Gastrocnemius medialis (tissue), 4 donors: ENCODE data around the gene INF2. TPM values are rescaled to one million over a fixed set of nuclear protein-coding genes. Genes with fewer than 3 reads are reported as not detected.

ENCODE experiments used
- ATAC-seq, 2 donors: fragments of 150-250 bp; one replicate each; pipeline ENCODE4 v1.9.1; 2016
- DNase-seq, 2 donors: peaks; one replicate each; pipeline ENCODE4 v3.0.0-alpha.2; 2019
- H3K27ac ChIP-seq, 4 donors: fragments of 200-600 bp; sonication (generic); 1 replicate in 1 of 4; 2 replicates in 3 of 4; pipeline ENCODE4 v1.5.1; 2016 to 2018; ENCODE audit warnings: mild to moderate bottlenecking in 2 of 4, moderate library complexity in 1 of 4
- H3K27me3 ChIP-seq, 3 donors: fragments of 200-600 bp; sonication (generic) in 2 of 3; 1 replicate in 1 of 3; 2 replicates in 2 of 3; pipeline versions ENCODE4 v1.5.1 to v1.6.0; 2016 to 2019; ENCODE audit warnings: mild to moderate bottlenecking in 1 of 3, moderate library complexity in 1 of 3
- H3K36me3 ChIP-seq, 2 donors: fragments of 200-600 bp; sonication (generic) in 1 of 2; one replicate each; pipeline ENCODE4 v1.5.1; 2017 to 2018
- H3K4me1 ChIP-seq, 2 donors: fragments of 200-600 bp; sonication (generic) in 1 of 2; one replicate each; pipeline ENCODE4 v1.5.1; 2016 to 2017; ENCODE audit warnings: mild to moderate bottlenecking in 2 of 2
- H3K4me3 ChIP-seq, 4 donors: fragments of 200-600 bp; sonication (generic) in 3 of 4; 1 replicate in 1 of 4; 2 replicates in 3 of 4; pipeline ENCODE4 v1.5.1; 2016 to 2019; ENCODE audit warnings: mild to moderate bottlenecking in 2 of 4
- H3K9me3 ChIP-seq, 3 donors: fragments of 200-600 bp; sonication (generic) in 2 of 3; 1 replicate in 1 of 3; 2 replicates in 2 of 3; pipeline ENCODE4 v1.5.1; 2016 to 2019
- CTCF ChIP-seq, 5 experiments: fragments of 450-650 bp in 3 of 5; fragments of 200-600 bp in 2 of 5; sonication (generic) in 2 of 5; IDR thresholded peaks in 4 of 5; conservative IDR thresholded peaks in 1 of 5; 1 replicate in 4 of 5; 2 replicates in 1 of 5; pipeline ENCODE4 v1.5.1; 2016 to 2019; ENCODE audit warnings: antibody characterized with exemption in 5 of 5, mild to moderate bottlenecking in 3 of 5, moderate library complexity in 3 of 5
- POLR2A ChIP-seq, 2 donors: fragments of 450-650 bp; IDR thresholded peaks; one replicate each; pipeline ENCODE4 v1.6.1; 2017; ENCODE audit warnings: antibody characterized with exemption in 2 of 2, mild to moderate bottlenecking in 2 of 2, moderate library complexity in 2 of 2
- in situ Hi-C, 4 donors: fragments of 200-750 bp; cut with MboI; loops; one replicate each; pipeline versions ENCODE4 v1.15.0 to v1.8.0; 2017; ENCODE audit warnings: low sequenced_read_pairs in 4 of 4
- intact Hi-C: fragments of 100-400 bp; cut with DNase I; formaldehyde crosslinking; loops from one replicate; pipeline ENCODE4 v1.15.1; 2023; ENCODE audit warnings: low total_unique reads
- total RNA-seq, 4 donors: library from RNA; depleted of rRNA; stranded (reverse); fragments of >200 nt; gene quantifications; one replicate each; pipeline versions ENCODE4 v1.1.0 to v1.2.3, GENCODE V29; 2016

The INF2 gene
- total RNA-seq, 4 donors from 2014 or later: 11.6 to 34.6 (median 19.7) TPM

- no peaks in the 10 kb centered on the region for H3K9me3 ChIP-seq
- no peak overlapping the region for H3K27ac ChIP-seq
- in situ Hi-C loops (loop anchor here in 3 of 4 donors (5.0 kb wide), 1 partner anchor 55 kb away; no protein-coding TSS in a partner anchor), intact Hi-C loops (no loop called here)
- no peaks in the 10 kb centered on the region for H3K27me3 ChIP-seq
- H3K4me1 ChIP-seq: peaks cover under 1 to 3% of the 10 kb centered on the region in 2 donors
- no peak overlapping the region for H3K4me3 ChIP-seq
- ATAC-seq: no peak
- no peak for DNase-seq
- peaks cover 0 to 15% of the 10 kb centered on the region in 2 donors for H3K36me3 ChIP-seq
- TF ChIP-seq CTCF (IDR thresholded peaks at IDR 0.05 in 4 of 5, conservative IDR thresholded peaks at IDR 0.05 in 1 of 5) (no peak), POLR2A (IDR thresholded peaks at IDR 0.05) (no peak)
Observed at GRCh38 chr14:104766863-104767633, 77.6 kb downstream of the INF2 start.

DNA sequence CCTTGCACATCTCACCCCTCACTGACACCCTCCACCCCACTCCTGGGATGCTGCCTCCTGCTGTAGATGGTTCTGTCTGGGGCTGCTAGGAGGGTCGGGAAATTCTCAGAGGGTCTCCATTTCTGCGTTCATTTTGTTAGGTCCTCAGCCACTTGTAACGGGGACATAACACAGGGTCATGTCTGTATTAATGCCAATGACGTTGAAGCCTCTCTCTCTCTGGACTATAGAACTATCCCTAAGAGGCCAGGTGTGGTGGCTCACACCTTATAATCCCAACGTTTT, 78.2 kb downstream of the INF2 start:
- no peak for DNase-seq
- ATAC-seq: no peak
- Histone ChIP-seq H3K4me1 (no peaks in the 10 kb centered on the region), H3K4me3 (no peak overlapping the region), H3K27ac (no peak overlapping the region), H3K36me3 (peaks cover 0 to 19% of the 10 kb centered on the region in 2 donors), H3K27me3 (no peaks in the 10 kb centered on the region), H3K9me3 (no peaks in the 10 kb centered on the region)
- in situ Hi-C loops: loop anchor here in 3 of 4 donors (5.0 kb wide), 1 partner anchor 55 kb away; no protein-coding TSS in a partner anchor
- TF ChIP-seq POLR2A (IDR thresholded peaks at IDR 0.05) (no peak), CTCF (IDR thresholded peaks at IDR 0.05 in 4 of 5, conservative IDR thresholded peaks at IDR 0.05 in 1 of 5) (no peak)
- intact Hi-C loops: no loop called here

DNA sequence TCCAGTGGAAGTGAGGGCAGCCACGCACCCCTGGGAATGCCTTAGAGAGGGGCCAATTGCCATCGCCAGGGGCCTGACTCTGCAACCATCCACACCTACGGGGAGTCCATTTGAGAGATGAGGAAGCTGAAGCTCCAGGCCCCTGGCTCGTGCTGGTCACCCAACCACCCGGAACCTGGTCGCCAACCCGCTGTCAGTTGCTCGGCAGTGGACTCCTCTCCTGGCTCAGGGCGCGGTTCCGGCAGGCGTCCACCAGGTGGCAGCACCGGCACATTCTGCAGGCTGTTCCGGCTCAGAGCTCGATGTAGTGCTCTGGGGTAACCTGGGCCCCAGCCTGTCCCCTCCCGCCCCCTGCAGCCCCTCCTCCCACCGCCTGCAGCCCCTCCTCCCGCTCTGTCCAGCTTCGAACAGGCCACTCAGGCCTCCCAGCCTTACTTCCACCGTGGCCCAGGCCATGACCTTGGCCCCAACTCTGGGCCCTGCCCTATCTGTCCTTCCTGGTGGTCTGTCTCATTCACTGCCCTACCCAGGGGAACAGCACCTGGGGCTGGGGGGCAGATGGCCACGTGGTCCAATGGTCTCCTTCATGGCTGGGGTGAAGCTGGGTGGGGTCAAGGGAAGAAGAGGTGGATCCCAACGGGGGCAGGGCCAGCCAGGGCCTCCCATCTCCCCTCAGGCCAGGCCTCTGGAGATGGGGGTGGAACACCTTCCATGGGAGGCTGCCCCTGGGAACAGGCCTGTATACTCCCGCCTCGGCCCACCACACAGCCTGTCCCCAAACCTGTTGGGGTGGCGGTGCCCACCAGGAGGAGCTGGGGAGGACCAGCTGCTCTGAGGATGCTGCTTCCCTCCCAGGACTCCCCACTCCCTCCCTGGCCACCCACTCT, 79.3 kb downstream of the INF2 start:
- TF ChIP-seq CTCF (IDR thresholded peaks at IDR 0.05 in 4 of 5, conservative IDR thresholded peaks at IDR 0.05 in 1 of 5) (peak; percentile 73 to 98 (median 92)), POLR2A (IDR thresholded peaks at IDR 0.05) (no peak)
- Histone ChIP-seq H3K9me3 (no peaks in the 10 kb centered on the region), H3K27ac (peak overlapping the region in 2 of 4 donors; percentile 36 to 37), H3K27me3 (no peaks in the 10 kb centered on the region), H3K36me3 (peaks cover 0 to 30% of the 10 kb centered on the region in 2 donors), H3K4me1 (no peaks in the 10 kb centered on the region), H3K4me3 (no peak overlapping the region)
- intact Hi-C loops (loop anchor here (1.0 kb wide), 2 partner anchors 26 to 58 kb away; no protein-coding TSS in a partner anchor), in situ Hi-C loops (loop anchor here in 3 of 4 donors (5.0 kb wide), 1 partner anchor 54 kb away; no protein-coding TSS in a partner anchor)
- DNase-seq (peak; percentile 71 to 84), ATAC-seq (peak; percentile 91 to 94)

DNA sequence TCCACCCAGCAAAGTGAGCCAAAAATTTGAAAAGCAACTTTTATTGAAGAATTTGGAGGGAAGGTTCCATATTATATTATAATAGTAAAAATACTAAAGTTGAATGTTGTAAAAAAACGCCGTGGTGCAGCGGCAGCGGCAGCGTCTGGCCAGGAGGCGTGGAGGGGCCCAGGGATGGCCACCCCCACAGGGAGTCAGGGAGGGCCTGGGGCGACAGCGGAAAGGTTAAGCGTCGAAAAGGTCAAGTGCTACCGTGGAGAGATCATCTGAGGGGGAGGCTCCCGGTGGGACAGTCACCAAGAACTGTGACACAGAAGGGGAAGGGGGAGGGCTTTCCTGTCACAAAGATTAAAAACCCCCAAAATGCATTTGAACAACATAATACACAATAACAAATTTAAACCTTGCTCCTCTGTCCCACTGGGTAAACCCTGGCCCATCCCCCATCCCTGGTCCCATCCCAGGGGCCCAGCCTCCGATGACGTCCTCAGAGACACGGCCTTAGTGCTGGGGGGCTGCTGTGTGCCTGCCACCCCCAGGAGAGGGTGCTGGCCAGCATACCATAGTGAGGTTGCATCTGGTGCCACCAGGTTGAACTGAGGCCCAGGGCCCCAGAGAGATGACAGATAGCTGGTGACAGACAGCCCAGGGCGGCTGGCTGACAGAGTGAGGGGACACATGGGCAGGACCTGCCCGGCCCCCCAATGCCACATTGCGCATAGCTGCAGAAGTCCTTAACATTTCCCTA, 80.1 kb downstream of the INF2 start:
- in situ Hi-C loops (loop anchor here in 3 of 4 donors (5.0 kb wide), 1 partner anchor 53 kb away; no protein-coding TSS in a partner anchor), intact Hi-C loops (loop anchor here (1.0 kb wide), 1 partner anchor 25 kb away; no protein-coding TSS in a partner anchor)
- no peak for DNase-seq
- TF ChIP-seq CTCF (IDR thresholded peaks at IDR 0.05 in 4 of 5, conservative IDR thresholded peaks at IDR 0.05 in 1 of 5) (no peak), POLR2A (IDR thresholded peaks at IDR 0.05) (no peak)
- Histone ChIP-seq H3K27ac (no peak overlapping the region), H3K4me3 (no peak overlapping the region), H3K36me3 (peaks cover 0 to 32% of the 10 kb centered on the region in 2 donors), H3K27me3 (no peaks in the 10 kb centered on the region), H3K9me3 (no peaks in the 10 kb centered on the region), H3K4me1 (no peaks in the 10 kb centered on the region)
- ATAC-seq: no peak
